GM20431 (cell line): ENCODE measurements around the gene INPP4B.

ENCODE experiments used
- in situ Hi-C: fragments of 300-500 bp; cut with MseI, MboI; formaldehyde crosslinking; loops from one replicate; pipeline ENCODE4 v1.15.0; 2020; ENCODE audit warnings: low sequenced_read_pairs; ENCODE audit not compliant: unreplicated experiment

The INPP4B gene

GRCh38 chr4:142752202-142752786, 93.8 kb downstream of the INPP4B start:
- in situ Hi-C loops = no loop called here

- in situ Hi-C loops = no loop called here
Measured at GRCh38 chr4:142743121-142743825, 102.8 kb downstream of the INPP4B start.

GRCh38 chr4:142741995-142742394, 104.1 kb downstream of the INPP4B start:
- in situ Hi-C loops = no loop called here

- in situ Hi-C loops = no loop called here
Measured at GRCh38 chr4:142728233-142728632, 117.9 kb downstream of the INPP4B start.

GRCh38 chr4:142727149-142727548, 119.0 kb downstream of the INPP4B start:
- in situ Hi-C loops = no loop called here

GRCh38 chr4:142725886-142726285, 120.2 kb downstream of the INPP4B start:
- in situ Hi-C loops = no loop called here

- in situ Hi-C loops = loop anchor here (25.0 kb wide), 1 partner anchor 584 kb away; no protein-coding TSS in a partner anchor
Measured at GRCh38 chr4:142721187-142721586, 124.9 kb downstream of the INPP4B start.

- in situ Hi-C loops = loop anchor here (25.0 kb wide), 1 partner anchor 583 kb away; no protein-coding TSS in a partner anchor
Measured at GRCh38 chr4:142719854-142720541, 126.1 kb downstream of the INPP4B start.

- in situ Hi-C loops = loop anchor here (25.0 kb wide), 1 partner anchor 582 kb away; no protein-coding TSS in a partner anchor
Measured at GRCh38 chr4:142718981-142719380, 127.1 kb downstream of the INPP4B start.

- in situ Hi-C loops = loop anchor here (25.0 kb wide), 1 partner anchor 578 kb away; no protein-coding TSS in a partner anchor
Measured at GRCh38 chr4:142715727-142716126, 130.4 kb downstream of the INPP4B start.

- in situ Hi-C loops = loop anchor here (25.0 kb wide), 1 partner anchor 576 kb away; no protein-coding TSS in a partner anchor
Measured at GRCh38 chr4:142713282-142714030, 132.6 kb downstream of the INPP4B start.

- in situ Hi-C loops = loop anchor here (25.0 kb wide), 1 partner anchor 571 kb away; no protein-coding TSS in a partner anchor
Measured at GRCh38 chr4:142708231-142708630, 137.9 kb downstream of the INPP4B start.

GRCh38 chr4:142707401-142707800, 138.7 kb downstream of the INPP4B start:
- in situ Hi-C loops = loop anchor here (25.0 kb wide), 1 partner anchor 570 kb away; no protein-coding TSS in a partner anchor

GRCh38 chr4:142706381-142706780, 139.7 kb downstream of the INPP4B start:
- in situ Hi-C loops = loop anchor here (25.0 kb wide), 1 partner anchor 569 kb away; no protein-coding TSS in a partner anchor

- in situ Hi-C loops = loop anchor here (25.0 kb wide), 1 partner anchor 569 kb away; no protein-coding TSS in a partner anchor
Measured at GRCh38 chr4:142705820-142706219, 140.3 kb downstream of the INPP4B start.

GRCh38 chr4:142703694-142704309, 142.3 kb downstream of the INPP4B start:
- in situ Hi-C loops = loop anchor here (25.0 kb wide), 1 partner anchor 567 kb away; no protein-coding TSS in a partner anchor

- in situ Hi-C loops = loop anchor here (25.0 kb wide), 1 partner anchor 564 kb away; no protein-coding TSS in a partner anchor
Measured at GRCh38 chr4:142701017-142701416, 145.1 kb downstream of the INPP4B start.

- in situ Hi-C loops = loop anchor here (25.0 kb wide), 1 partner anchor 563 kb away; no protein-coding TSS in a partner anchor
Measured at GRCh38 chr4:142700531-142700930, 145.6 kb downstream of the INPP4B start.

GRCh38 chr4:142698552-142698951, 147.5 kb downstream of the INPP4B start:
- in situ Hi-C loops = no loop called here
